K562 (cell line): ENCODE measurements around the gene CD47. TPM values are rescaled to one million over a fixed set of nuclear protein-coding genes. Genes with fewer than 3 reads are reported as not detected.

Experiments
- ATAC-seq: fragments of 200-7000 bp; cut with Tn5 transposase; 3 replicates; pipeline ENCODE4 v1.9.1; 2020; ENCODE audit warnings: moderate library complexity
- BruUV-seq: library from RNA; stranded (reverse); fragments of 400-500 nt; replicated peaks from 2 replicates; lab custom pipeline; 2021; lab: Mats Ljungman, UMichigan
- CTCF ChIA-PET: fragments of 300-600 bp; formaldehyde crosslinking; extraction: SDS; loops from one replicate; lab custom pipeline; 2021; ENCODE audit warnings: low intra/inter-chr PET ratio; lab: Yijun Ruan, JAX
- POLR2A ChIA-PET: fragments of 300-600, 350-650 bp; sonication (Branson Sonifier 250); formaldehyde crosslinking; extraction: SDS; loops from one replicate; lab custom pipeline; 2021; ENCODE audit warnings: antibody characterized with exemption, inconsistent platforms; lab: Yijun Ruan, JAX
- DNase-seq, 4 experiments: peaks; one replicate each; pipeline versions ENCODE4 v3.0.0 to v3.0.0-alpha.2; 2011 to 2018; ENCODE audit warnings: low spot score in 3 of 4, mixed read lengths in 3 of 4; ENCODE audit errors: extremely low read depth in 1 of 4
- FAIRE-seq: peaks from 2 replicates; lab custom pipeline; 2011; peaks lifted over from hg19 to GRCh38; lab: Jason Lieb, UNC
- H2AFZ ChIP-seq: 2 replicates; pipeline ENCODE4 v1.6.0; 2011; ENCODE audit warnings: low read depth, low read length, control low read depth, inconsistent platforms
- H3K27ac ChIP-seq: fragments of 200-600 bp; 3 replicates; pipeline ENCODE4 v1.8.0; 2011; ENCODE audit warnings: low read depth, mild to moderate bottlenecking, control low read depth, inconsistent platforms, low read length, moderate library complexity, mixed read lengths; ENCODE audit errors: extremely low read depth
- H3K27me3 ChIP-seq, 2 experiments: fragments of 300-600 bp in 1 of 2; 2 replicates in 1 of 2; 3 replicates in 1 of 2; pipeline versions ENCODE4 v1.6.0 to v1.8.0; 2011; ENCODE audit warnings: inconsistent platforms in 2 of 2, low read length in 2 of 2, mild to moderate bottlenecking in 1 of 2, mixed read lengths in 1 of 2, moderate library complexity in 1 of 2; ENCODE audit not compliant: control insufficient read depth in 2 of 2, insufficient read depth in 2 of 2
- H3K36me3 ChIP-seq: fragments of 300-600 bp; 3 replicates; pipeline ENCODE4 v1.8.0; 2011; ENCODE audit warnings: mild to moderate bottlenecking, low read length, inconsistent platforms; ENCODE audit not compliant: control insufficient read depth, insufficient read depth
- H3K4me1 ChIP-seq, 2 experiments: fragments of 200-600 bp in 1 of 2; replicated peaks in 1 of 2; 2 replicates in 1 of 2; 3 replicates in 1 of 2; pipeline versions ENCODE4 v1.5.1 to v1.8.0; 2011; ENCODE audit warnings: inconsistent platforms in 2 of 2, low read length in 2 of 2, mild to moderate bottlenecking in 1 of 2, mixed read lengths in 1 of 2, moderate library complexity in 1 of 2; ENCODE audit not compliant: control insufficient read depth in 2 of 2, insufficient read depth in 2 of 2
- H3K4me2 ChIP-seq: 2 replicates; pipeline ENCODE4 v1.6.1; 2011; ENCODE audit warnings: low read length, control low read depth, inconsistent platforms, mixed read lengths; ENCODE audit not compliant: insufficient read depth
- H3K4me3 ChIP-seq: fragments of 200-600 bp; sonication (generic), shearing (Covaris generic); 2 replicates; pipeline ENCODE4 v1.5.1; 2016; ENCODE audit warnings: control low read depth, inconsistent platforms
- H3K79me2 ChIP-seq: fragments of 200-600 bp; 3 replicates; pipeline ENCODE4 v1.8.0; 2011; ENCODE audit warnings: low read length, inconsistent platforms; ENCODE audit not compliant: control insufficient read depth, insufficient read depth
- H3K9ac ChIP-seq, 2 experiments: 2 replicates each; pipeline versions ENCODE4 v1.6.0 to v1.6.1; 2011; ENCODE audit warnings: low read depth in 2 of 2, low read length in 2 of 2, control low read depth in 1 of 2, inconsistent platforms in 1 of 2, mild to moderate bottlenecking in 1 of 2, mixed read lengths in 1 of 2; ENCODE audit not compliant: insufficient read depth in 1 of 2
- H3K9me1 ChIP-seq: one replicate; pipeline ENCODE4 v1.6.0; 2011; ENCODE audit warnings: inconsistent platforms, mild to moderate bottlenecking, low read length, moderate library complexity; ENCODE audit not compliant: control insufficient read depth, insufficient read depth
- H3K9me3 ChIP-seq: replicated peaks from 2 replicates; pipeline ENCODE4 v1.5.1; 2011; ENCODE audit warnings: low read depth, low read length, inconsistent platforms; ENCODE audit not compliant: control insufficient read depth, insufficient read depth
- H4K20me1 ChIP-seq: replicated peaks from 2 replicates; pipeline ENCODE4 v1.6.1; 2011; ENCODE audit warnings: low read length, inconsistent platforms, mixed read lengths; ENCODE audit not compliant: control insufficient read depth, insufficient read depth
- AFF1 ChIP-seq, 2 experiments: fragments of 450-650 bp; IDR thresholded peaks; 2 replicates each; pipeline ENCODE4 v1.6.1; 2018; ENCODE audit warnings: mild to moderate bottlenecking in 2 of 2, low read depth in 1 of 2; ENCODE audit not compliant: partially characterized antibody in 2 of 2
- ARID1B ChIP-seq: fragments of 450-650 bp; IDR thresholded peaks from 2 replicates; pipeline ENCODE4 v1.6.1; 2016; ENCODE audit warnings: antibody characterized with exemption, mild to moderate bottlenecking, inconsistent platforms
- CBFA2T3 ChIP-seq: fragments of 450-650 bp; IDR thresholded peaks from 2 replicates; pipeline ENCODE4 v1.6.1; 2017
- CBX1 ChIP-seq: sonication (generic); IDR thresholded peaks from 2 replicates; pipeline ENCODE4 v1.6.1; 2016; ENCODE audit warnings: antibody characterized with exemption, low read depth, mild to moderate bottlenecking
- CTCF ChIP-seq, 3 experiments: IDR thresholded peaks in 2 of 3; conservative IDR thresholded peaks in 1 of 3; 2 replicates each; pipeline ENCODE4 v1.5.1; 2011 to 2012; ENCODE audit warnings: low read length in 3 of 3, mild to moderate bottlenecking in 3 of 3, control low read depth in 2 of 3, improper control_type of control experiment in 1 of 3, inconsistent platforms in 1 of 3, low read depth in 1 of 3, mixed read lengths in 1 of 3, moderate library complexity in 1 of 3; ENCODE audit not compliant: insufficient read depth in 2 of 3
- DACH1 ChIP-seq: fragments of 450-650 bp; IDR thresholded peaks from 2 replicates; pipeline ENCODE4 v1.6.1; 2018; ENCODE audit not compliant: partially characterized antibody
- DPF2 ChIP-seq: fragments of 450-650 bp; IDR thresholded peaks from 2 replicates; pipeline ENCODE4 v1.6.1; 2016
- KDM2B ChIP-seq: fragments of 250-450 bp; sonication (Bioruptor Pico); IDR thresholded peaks from 2 replicates; pipeline ENCODE4 v1.8.0; 2021; ENCODE audit warnings: mild to moderate bottlenecking, moderate library complexity
- LARP7 ChIP-seq: fragments of 450-650 bp; IDR thresholded peaks from 2 replicates; pipeline ENCODE4 v1.6.1; 2016
- LEF1 ChIP-seq: fragments of 450-650 bp; IDR thresholded peaks from 2 replicates; pipeline ENCODE4 v1.6.1; 2016; ENCODE audit warnings: mild to moderate bottlenecking
- TFAM ChIP-seq: fragments of 250-450 bp; sonication (Bioruptor Pico); conservative IDR thresholded peaks from 2 replicates; pipeline ENCODE4 v1.5.0; 2021; ENCODE audit warnings: mild to moderate bottlenecking, moderate library complexity
- XRCC4 ChIP-seq: IDR thresholded peaks from one replicate; pipeline ENCODE4 v1.6.1; 2011; ENCODE audit not compliant: insufficient read depth, insufficient read length; ENCODE audit errors: extremely low read depth
- ZEB2 ChIP-seq: fragments of 450-650 bp; IDR thresholded peaks from 2 replicates; pipeline ENCODE4 v1.6.1; 2016
- ZNF143 ChIP-seq: sonication (generic); formaldehyde crosslinking; IDR thresholded peaks from 2 replicates; pipeline ENCODE4 v1.9.0; 2022; ENCODE audit warnings: mild to moderate bottlenecking, missing genetic modification reagents
- ZNF282 ChIP-seq: sonication (generic); formaldehyde crosslinking; IDR thresholded peaks from 2 replicates; pipeline ENCODE4 v1.8.1; 2023; ENCODE audit warnings: missing genetic modification reagents
- ZNF57 ChIP-seq: fragments of 450-650 bp; formaldehyde crosslinking; IDR thresholded peaks from 2 replicates; pipeline ENCODE4 v1.4.0; 2020; ENCODE audit warnings: mild to moderate bottlenecking, moderate library complexity
- ZNF717 ChIP-seq: fragments of 250-450 bp; sonication (Bioruptor Pico); IDR thresholded peaks from 2 replicates; pipeline ENCODE4 v1.5.0; 2021
- ZNF79 ChIP-seq: fragments of 250-450 bp; sonication (Bioruptor Pico); IDR thresholded peaks from 2 replicates; pipeline ENCODE4 v1.4.0; 2020; ENCODE audit warnings: low read depth, mild to moderate bottlenecking, moderate library complexity
- WGBS: fragments of 100-300 bp; shearing (Covaris generic); methylation state at CpG from one replicate; pipeline ENCODE4 v1.1.6; 2016; ENCODE audit warnings: low coverage, mixed read lengths; ENCODE audit not compliant: insufficient coverage; ENCODE audit errors: missing lambda C conversion rate; 5-methylcytosine and 5-hydroxymethylcytosine counted together
- in situ Hi-C: fragments of 300-500 bp; cut with MboI; formaldehyde crosslinking; loops from 4 replicates; pipeline ENCODE4 v1.15.0; 2018; ENCODE audit warnings: inconsistent platforms, mixed read lengths
- intact Hi-C: fragments of 100-400 bp; cut with micrococcal nuclease; formaldehyde crosslinking; loops from 2 replicates; pipeline ENCODE4 v1.14.2; 2022
- polyA plus RNA-seq, 8 experiments: library from polyadenylated mRNA; depleted of rRNA in 4 of 8; stranded (reverse) in 5 of 8; unstranded in 3 of 8; fragments of >200 nt; fragmentation: Nextera tagmentation in 2 of 8; fragmentation: Illumina TruSeq in 1 of 8; extraction: Ambion mirVana in 2 of 8; extraction: Trizol in 1 of 8; gene quantifications; 2 replicates each; pipeline versions ENCODE4 v1.2.1 to v1.2.3, GENCODE V29; 2011 to 2014; ENCODE audit warnings: inconsistent platforms in 1 of 8, missing spikeins in 1 of 8
- total RNA-seq, 7 experiments: library from RNA; depleted of rRNA in 6 of 7; stranded (reverse); fragments of >200 nt in 6 of 7; fragmentation: Illumina TruSeq in 2 of 7; extraction: Trizol in 2 of 7; gene quantifications; 2 replicates each; pipeline versions ENCODE4 v1.2.1 to v1.2.3, GENCODE V29; 2011 to 2021; ENCODE audit warnings: low replicate concordance in 1 of 7

Gene CD47
- total and polyA plus RNA-seq, 9 of the 15 experiments (the other 6 are each of a cell fraction or from before 2014, with no cell fraction given): 10.2 to 62.6 (median 36.3) TPM

GRCh38 chr3:108124337-108125152, 33.7 kb upstream of the CD47 start:
- 0% methylated on average over 7 of the region's 10 CpGs for WGBS
- FAIRE-seq (peak; percentile 78), DNase-seq (peak in 3 of 4 experiments; percentile 19 to 73 (median 25)), ATAC-seq (peak; percentile 64)
- intact Hi-C loops (loop anchor here (1.0 kb wide), 1 partner anchor 20 kb away; no protein-coding TSS in a partner anchor), in situ Hi-C loops (no loop called here)
- ChIA-PET CTCF (no interaction called here), POLR2A (interaction anchor here (0.7 to 1.8 kb wide), 5 partner anchors 10 to 32 kb away, joined by 3 to 5 read pairs (median 3); no protein-coding TSS in a partner anchor)
- H3K9me3 ChIP-seq: no peaks in the 10 kb centered on the region
- peak overlapping the region; percentile 89 for H3K27ac ChIP-seq
- peak overlapping the region; percentile 68; a peak in 3 of 4 replicates for H3K9ac ChIP-seq
- peak overlapping the region; percentile 64 for H3K4me2 ChIP-seq
- no peaks in the 10 kb centered on the region for H3K27me3 ChIP-seq
- no peaks in the 10 kb centered on the region for H3K9me1 ChIP-seq
- no peak overlapping the region for H3K4me3 ChIP-seq
- peak overlapping the region; percentile 98 for H2AFZ ChIP-seq
- no peaks in the 10 kb centered on the region for H4K20me1 ChIP-seq
- no peaks in the 10 kb centered on the region for H3K79me2 ChIP-seq
- no peaks in the 10 kb centered on the region; the same call in 2 of the 3 replicates for H3K36me3 ChIP-seq
- BruUV-seq: no TSS peak
- H3K4me1 ChIP-seq: peaks cover 11 to 27% of the 10 kb centered on the region in 2 experiments; a peak in 4 of 5 replicates
- TF ChIP-seq ZNF57 (CRISPR knock-in tag) (no peak), AFF1 (IDR thresholded peaks at IDR 0.05; ENCODE audit: low read depth in 1 of 2, partially characterized antibody in 2 of 2) (no peak), CTCF (IDR thresholded peaks at IDR 0.05 in 2 of 3, conservative IDR thresholded peaks at IDR 0.05 in 1 of 3; ENCODE audit: insufficient read depth in 2 of 3, low read depth in 1 of 3, low read length in 3 of 3) (no peak), DACH1 (no peak), DPF2 (0 out of 2 replicates have a peak, but pooled peaks have one; percentile 30), XRCC4 (no peak), KDM2B (CRISPR knock-in tag) (no peak), TFAM (no peak), CBX1 (no peak), ZEB2 (no peak; the same call in none of the 2 replicates), CBFA2T3 (peak; percentile 91), LEF1 (no peak), LARP7 (no peak), ZNF717 (CRISPR knock-in tag) (no peak), ZNF282 (CRISPR knock-in tag) (no peak), ARID1B (peak; percentile 69), ZNF143 (CRISPR knock-in tag) (no peak), ZNF79 (CRISPR knock-in tag) (no peak)
